Measurements from ENCODE around the gene HSPA1A.
"Not testable (repeated sequence)": the region's sequence is repeated elsewhere in the genome, so short reads cannot be mapped to it uniquely, and the experiment has no call there.

Gene HSPA1A

DNA sequence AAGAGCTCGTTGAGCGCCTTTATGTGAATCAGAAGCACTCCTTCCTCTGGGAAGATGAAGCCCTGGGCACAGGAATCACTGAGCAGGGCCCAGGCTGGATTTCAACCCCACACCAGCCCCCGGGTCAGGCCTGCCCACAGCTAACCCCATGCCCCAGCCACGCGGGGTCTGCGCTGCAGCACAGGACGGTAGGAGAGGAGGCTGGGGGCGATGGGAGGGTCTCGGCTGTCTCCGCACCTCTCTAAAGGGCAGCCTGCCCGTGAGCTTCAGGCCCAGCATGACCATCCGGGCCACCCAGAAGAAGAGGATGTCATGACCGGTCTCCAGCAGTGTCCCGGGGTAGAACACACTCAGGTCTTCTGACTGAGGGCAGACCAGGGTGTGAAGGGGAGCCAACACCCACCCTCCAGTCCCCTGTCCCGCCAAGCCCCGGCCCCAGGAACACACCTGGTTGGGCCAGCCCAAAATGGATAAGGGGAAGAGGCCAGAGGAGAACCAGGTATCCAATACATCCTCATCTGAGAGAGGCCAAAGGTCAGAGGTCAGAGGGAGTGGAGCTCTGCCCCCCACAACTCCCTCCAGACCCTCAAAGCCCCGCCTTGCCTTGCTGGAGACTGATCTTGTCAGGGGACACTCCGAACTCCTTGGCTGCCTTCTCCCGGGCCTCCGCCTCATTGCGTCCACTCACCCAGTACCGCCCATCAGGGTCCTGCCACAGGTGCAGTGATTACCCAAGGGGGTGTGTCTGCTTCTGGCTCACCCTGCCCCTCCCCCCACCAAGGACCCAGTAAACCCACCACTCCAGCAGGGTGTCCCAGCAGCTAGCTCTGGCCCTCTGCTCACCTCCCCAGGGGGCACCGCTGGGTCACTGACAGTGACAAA is 33.9 kb upstream of the HSPA1A start:
- no peak for DNase-seq

DNA sequence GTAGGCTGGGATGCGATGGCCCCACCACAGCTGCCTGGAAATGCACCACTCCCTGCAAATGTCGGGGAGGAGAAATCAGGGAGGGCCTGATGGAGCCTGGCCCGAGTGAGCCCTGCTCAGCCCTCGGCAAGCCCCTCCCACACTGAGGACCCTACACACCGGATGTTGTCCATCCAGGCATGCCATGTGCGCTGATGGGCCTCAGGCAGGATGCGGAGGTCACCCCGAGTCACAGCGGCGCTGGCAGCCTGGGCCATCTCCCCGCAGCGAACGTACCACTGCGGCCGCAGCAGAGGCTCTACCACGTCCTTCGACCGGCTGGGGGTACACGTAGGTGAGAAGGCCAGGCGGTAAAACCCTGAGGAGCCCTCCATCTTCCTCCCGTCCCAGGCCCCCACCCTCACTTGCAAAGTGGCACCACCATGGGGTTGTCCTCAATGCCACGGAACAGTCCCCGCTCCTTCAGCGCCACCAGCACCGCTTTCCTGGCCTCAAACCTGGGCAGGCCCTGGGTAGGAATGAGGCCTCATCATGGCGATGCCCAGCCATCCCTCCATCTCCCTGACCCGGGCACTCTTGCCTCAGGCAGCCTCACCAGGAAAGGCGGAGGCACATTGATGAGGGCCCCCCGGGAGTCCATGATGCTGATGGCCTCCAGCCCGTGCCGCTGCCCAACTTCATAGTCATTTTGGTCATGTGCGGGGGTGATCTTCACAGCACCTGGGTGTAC is 33.1 kb upstream of the HSPA1A start:
- DNase-seq: no peak

DNA sequence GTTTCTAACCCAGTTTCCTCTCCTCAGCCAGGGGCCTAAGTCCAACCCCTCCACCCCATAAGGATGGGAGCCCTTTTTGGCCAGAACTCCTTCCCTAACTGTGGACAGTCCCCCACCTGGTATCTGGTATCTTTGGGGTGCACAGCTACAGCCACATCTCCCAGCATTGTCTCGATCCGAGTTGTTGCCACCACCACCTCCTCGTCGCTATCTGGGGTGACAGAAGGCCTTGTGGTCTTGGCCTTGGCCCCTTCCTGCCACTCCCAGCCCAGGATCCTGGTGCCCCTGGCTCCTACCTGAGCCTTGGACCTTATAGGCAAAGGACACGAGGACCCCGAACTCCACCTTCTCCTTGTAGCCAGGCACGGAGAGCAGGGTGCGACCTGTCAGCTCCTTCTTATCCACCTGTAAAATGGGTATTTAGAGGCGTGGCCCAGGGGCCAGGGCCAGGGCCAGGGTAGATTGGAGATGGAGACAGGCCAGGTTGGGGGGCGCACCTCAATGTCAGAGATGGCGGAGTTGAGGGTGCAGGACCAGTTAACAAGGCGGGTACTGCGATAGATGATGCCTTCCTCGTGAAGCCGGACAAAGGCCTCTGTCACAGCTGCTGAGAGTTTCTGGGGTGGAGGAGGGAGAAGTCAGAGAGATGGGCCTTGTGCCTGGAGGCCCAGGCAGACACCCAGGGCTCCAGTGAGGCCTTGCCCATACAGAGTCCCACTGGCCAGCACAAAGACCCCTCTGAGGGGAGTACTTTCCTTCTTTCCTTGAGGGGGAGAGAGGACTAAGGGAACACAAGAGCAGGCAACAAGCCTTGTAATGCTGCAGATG is 31.0 kb upstream of the HSPA1A start:
- no peak for DNase-seq

- DNase-seq: no peak
Observed at GRCh38 chr6:31785475-31785874, 29.9 kb upstream of the HSPA1A start.

GRCh38 chr6:31791324-31792089 is 23.8 kb upstream of the HSPA1A start:
- DNase-seq: peak; percentile 42

DNA sequence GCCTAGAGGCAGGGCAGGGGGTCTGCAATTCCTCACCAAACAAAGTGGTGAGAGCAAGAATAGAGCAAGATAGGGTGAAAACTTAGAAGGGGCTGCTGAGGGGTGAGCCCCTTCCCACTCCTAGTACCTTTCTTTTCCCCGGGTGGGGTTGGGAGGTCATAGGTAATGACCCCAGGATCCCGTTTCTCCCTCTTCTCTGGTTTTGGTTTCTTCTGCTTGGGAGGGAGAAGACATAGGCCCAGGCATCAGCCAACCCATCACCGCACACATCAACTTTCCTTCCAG is 23.3 kb upstream of the HSPA1A start:
- DNase-seq: no peak

DNA sequence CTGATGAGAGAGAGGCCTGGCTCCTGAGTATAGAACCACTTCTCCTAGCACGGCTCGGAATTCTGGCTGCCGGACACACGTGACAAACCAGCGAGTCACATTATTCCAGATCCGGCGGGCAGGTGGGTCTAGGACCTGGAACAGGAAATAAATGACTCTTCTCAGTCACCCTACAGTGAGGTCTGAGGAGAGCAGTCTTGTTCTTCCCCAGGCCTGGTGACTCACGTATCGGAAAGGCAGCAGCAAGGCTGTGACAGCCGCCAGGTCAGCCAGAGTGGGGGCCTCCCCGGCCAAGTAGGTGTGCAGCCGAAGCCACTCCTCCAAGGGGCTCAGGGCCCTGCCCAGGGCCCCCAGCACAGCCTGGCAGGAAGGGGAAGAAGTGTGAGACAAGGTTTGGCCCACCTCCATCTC is 22.6 kb upstream of the HSPA1A start:
- DNase-seq: no peak

DNA sequence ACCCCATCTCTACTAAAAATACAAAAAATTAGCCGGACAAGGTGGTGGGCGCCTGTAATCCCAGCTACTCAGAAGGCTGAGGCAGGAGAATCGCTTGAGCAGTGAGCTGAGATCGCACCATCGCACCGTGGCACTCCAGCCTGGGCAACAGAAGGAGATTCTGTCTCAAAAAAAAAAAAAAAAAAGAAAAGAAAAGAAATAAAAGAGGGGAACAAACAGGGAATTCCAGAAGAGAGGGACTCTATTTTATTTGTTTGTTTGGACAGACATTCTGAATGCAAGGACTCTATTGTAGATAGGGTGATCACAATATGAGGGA is 21.5 kb upstream of the HSPA1A start:
- DNase-seq: not testable (repeated sequence)

GRCh38 chr6:31794294-31794865 is 21.0 kb upstream of the HSPA1A start:
- DNase-seq: no peak

DNA sequence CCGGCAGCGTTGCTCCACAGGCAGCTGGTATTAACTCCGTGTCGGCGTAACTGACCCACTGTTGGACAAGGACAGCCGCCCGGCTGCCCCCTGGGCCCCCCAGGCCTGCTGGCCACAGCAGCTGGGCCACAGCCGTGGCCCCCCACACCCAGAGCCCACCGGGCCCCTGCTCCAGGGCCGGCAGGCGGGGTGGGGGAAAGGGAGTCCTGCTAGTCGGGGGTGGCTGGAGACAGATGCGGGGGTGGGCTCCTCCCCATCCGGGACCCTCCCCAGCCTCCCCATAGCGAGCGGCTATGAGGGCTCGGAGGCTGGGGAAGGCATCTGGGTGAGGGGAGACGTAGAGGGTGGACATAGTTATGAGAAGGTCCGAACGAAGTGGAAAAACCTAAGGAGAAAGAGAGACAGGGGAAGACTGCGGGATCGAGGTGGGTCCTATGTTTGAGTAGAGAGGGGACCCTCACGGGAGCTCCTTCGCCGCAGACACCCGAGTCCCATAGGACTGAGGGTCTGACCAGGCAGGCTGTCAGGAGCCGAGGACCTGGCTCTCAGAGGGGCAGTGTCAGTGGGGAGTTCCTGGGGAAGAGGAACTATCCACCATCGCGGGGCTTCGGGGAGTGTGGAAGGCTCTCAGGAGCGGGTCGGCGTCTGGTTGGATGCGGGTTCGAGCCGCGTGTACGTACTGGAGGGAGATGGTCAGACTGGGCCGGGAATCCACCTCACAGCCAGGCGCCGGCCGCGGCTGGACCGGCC is 20.3 kb upstream of the HSPA1A start:
- peak; percentile 27 for DNase-seq

GRCh38 chr6:31795616-31796298 is 19.6 kb upstream of the HSPA1A start, which contains the start of gene VARS1:
TSS of gene VARS1 (minus strand) at chr6:31795752. CDS start at chr6:31795217, 535 bp downstream.
- DNase-seq: peak; percentile 82

DNA sequence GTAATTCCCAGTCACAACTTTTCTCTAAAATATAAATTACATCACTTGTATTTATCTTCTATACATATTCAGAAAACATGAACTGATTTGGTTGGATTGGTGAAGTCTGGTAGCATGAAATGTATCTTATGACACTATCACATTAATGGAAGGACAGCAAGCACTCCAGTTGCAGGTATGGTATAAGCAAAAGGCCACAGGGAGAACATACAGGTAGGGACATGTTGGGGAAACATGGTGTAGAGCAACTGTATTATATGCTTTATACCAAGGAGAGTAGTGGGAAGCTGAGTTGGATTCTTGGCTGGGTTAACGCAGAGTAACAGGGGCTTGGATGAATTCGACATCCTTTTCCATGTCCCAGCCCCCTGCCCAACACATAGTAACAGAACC is 18.4 kb upstream of the HSPA1A start:
- DNase-seq: no peak

GRCh38 chr6:31797588-31797987 is 17.8 kb upstream of the HSPA1A start:
- no peak for DNase-seq

DNA sequence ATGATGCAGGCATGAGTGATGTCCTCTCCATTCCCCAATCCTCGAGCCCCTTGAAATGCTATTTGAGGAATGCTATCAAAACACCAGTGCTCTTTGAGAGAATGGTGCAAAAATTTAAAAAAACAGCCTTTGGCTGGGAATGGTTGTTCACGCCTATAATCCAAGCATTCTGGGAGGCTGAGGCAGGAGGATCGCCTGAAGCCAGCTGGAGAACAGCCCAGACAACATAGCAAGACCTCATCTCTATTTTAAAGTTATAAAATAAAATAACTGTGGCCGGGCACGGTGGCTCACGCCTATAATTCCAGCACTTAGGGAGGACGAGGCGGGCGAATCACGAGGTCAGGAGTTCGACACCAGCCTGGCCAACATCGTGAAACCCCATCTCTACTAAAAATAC is 15.6 kb upstream of the HSPA1A start:
- no peak for DNase-seq

GRCh38 chr6:31801031-31801927 is 14.1 kb upstream of the HSPA1A start:
- not testable (repeated sequence) for DNase-seq

- no peak for DNase-seq
Observed at GRCh38 chr6:31805939-31806469, 9.3 kb upstream of the HSPA1A start.

DNA sequence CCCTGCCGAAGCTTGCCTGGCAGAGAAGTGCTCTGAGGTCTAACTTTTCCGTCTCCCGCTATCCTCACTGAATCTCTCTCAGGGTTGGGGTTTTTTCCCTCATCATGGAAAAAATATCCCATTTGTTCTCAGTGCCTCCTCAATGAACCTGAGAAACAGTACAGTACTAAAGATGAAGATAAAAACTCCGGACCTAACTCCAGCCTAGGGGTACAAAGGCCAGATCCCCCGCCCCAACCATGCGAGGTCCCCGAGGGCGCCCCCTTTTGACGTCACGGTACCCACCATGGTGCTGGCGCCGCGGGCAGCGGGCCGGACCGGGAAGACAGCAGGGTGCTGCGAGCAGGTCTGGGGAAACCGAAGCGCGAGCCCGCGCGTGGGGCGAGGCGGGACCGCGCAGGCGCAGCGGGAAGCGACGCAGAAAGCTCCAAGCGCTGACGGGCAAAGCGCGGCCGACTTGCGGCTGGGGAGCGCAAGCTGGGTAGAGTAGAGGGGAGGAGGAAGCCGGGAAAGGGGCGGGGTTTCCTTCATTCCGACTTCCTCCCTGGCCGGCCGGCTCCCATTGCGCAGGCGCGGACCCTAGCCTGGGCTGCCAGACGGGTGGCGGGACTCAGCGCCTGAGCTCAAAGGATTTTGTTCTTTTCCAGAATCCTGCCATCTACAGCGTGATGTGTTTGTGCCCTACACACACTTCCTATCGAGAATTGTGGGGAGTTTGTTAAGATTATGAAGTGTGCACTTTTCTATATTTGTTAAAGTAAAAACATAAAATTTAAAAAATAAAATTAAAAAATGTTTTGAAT is 8.7 kb upstream of the HSPA1A start, which contains the start of gene LSM2:
LSM2 (minus strand) TSS at position 497 of the 803 bp plus-strand sequence; CDS start at position 288, 209 bp downstream.
- DNase-seq: peak; percentile 97

GRCh38 chr6:31808599-31808998 is 6.7 kb upstream of the HSPA1A start:
- not testable (repeated sequence) for DNase-seq

GRCh38 chr6:31811645-31812044 is 3.7 kb upstream of the HSPA1A start:
- DNase-seq: no peak
